ENCODE data around the gene BTG2.
"Not testable (repeated sequence)": the region's sequence is repeated elsewhere in the genome, so short reads cannot be mapped to it uniquely, and the experiment has no call there.

Gene BTG2

GRCh38 chr1:203287898-203288297 is 17.4 kb upstream of the BTG2 start:
- Histone ChIP-seq H3K27me3 (ENCODE audit: control insufficient read depth, insufficient read depth, low read length) (peaks cover 86% of the 10 kb centered on the region), H3K9ac (ENCODE audit: low read depth, low read length) (no peak overlapping the region), H3K36me3 (ENCODE audit: control insufficient read depth, insufficient read depth, low read length) (no peaks in the 10 kb centered on the region), H3K4me1 (ENCODE audit: control insufficient read depth, insufficient read depth, low read length) (peaks cover 29% of the 10 kb centered on the region), H3K4me3 (ENCODE audit: low read depth, low read length) (no peak overlapping the region), H3K9me3 (ENCODE audit: control insufficient read depth, insufficient read depth, low read length) (no peaks in the 10 kb centered on the region)

GRCh38 chr1:203288400-203288799 is 16.9 kb upstream of the BTG2 start:
- Histone ChIP-seq H3K27me3 (ENCODE audit: control insufficient read depth, insufficient read depth, low read length) (peaks cover 81% of the 10 kb centered on the region), H3K4me3 (ENCODE audit: low read depth, low read length) (no peak overlapping the region), H3K36me3 (ENCODE audit: control insufficient read depth, insufficient read depth, low read length) (no peaks in the 10 kb centered on the region), H3K4me1 (ENCODE audit: control insufficient read depth, insufficient read depth, low read length) (peaks cover 29% of the 10 kb centered on the region), H3K9me3 (ENCODE audit: control insufficient read depth, insufficient read depth, low read length) (no peaks in the 10 kb centered on the region), H3K9ac (ENCODE audit: low read depth, low read length) (no peak overlapping the region)

- H3K36me3 ChIP-seq (ENCODE audit: control insufficient read depth, insufficient read depth, low read length) = no peaks in the 10 kb centered on the region
- no peak overlapping the region for H3K4me3 ChIP-seq (ENCODE audit: low read depth, low read length)
- H3K27me3 ChIP-seq (ENCODE audit: control insufficient read depth, insufficient read depth, low read length) = peaks cover 75% of the 10 kb centered on the region
- no peak overlapping the region for H3K9ac ChIP-seq (ENCODE audit: low read depth, low read length)
- no peaks in the 10 kb centered on the region for H3K9me3 ChIP-seq (ENCODE audit: control insufficient read depth, insufficient read depth, low read length)
- H3K4me1 ChIP-seq (ENCODE audit: control insufficient read depth, insufficient read depth, low read length) = peaks cover 29% of the 10 kb centered on the region
These were observed 15.9 kb upstream of the BTG2 start for GRCh38 chr1:203289281-203289981.

- Histone ChIP-seq H3K9ac (ENCODE audit: low read depth, low read length) (no peak overlapping the region), H3K36me3 (ENCODE audit: control insufficient read depth, insufficient read depth, low read length) (no peaks in the 10 kb centered on the region), H3K27me3 (ENCODE audit: control insufficient read depth, insufficient read depth, low read length) (peaks cover 71% of the 10 kb centered on the region), H3K9me3 (ENCODE audit: control insufficient read depth, insufficient read depth, low read length) (no peaks in the 10 kb centered on the region), H3K4me3 (ENCODE audit: low read depth, low read length) (peak overlapping the region; percentile 41), H3K4me1 (ENCODE audit: control insufficient read depth, insufficient read depth, low read length) (peaks cover 29% of the 10 kb centered on the region)
These were observed 15.4 kb upstream of the BTG2 start for GRCh38 chr1:203289982-203290260.

GRCh38 chr1:203290261-203291089 is 14.8 kb upstream of the BTG2 start:
- Histone ChIP-seq H3K9me3 (ENCODE audit: control insufficient read depth, insufficient read depth, low read length) (no peaks in the 10 kb centered on the region), H3K36me3 (ENCODE audit: control insufficient read depth, insufficient read depth, low read length) (no peaks in the 10 kb centered on the region), H3K4me3 (ENCODE audit: low read depth, low read length) (peak overlapping the region; percentile 55), H3K9ac (ENCODE audit: low read depth, low read length) (peak overlapping the region; percentile 40), H3K4me1 (ENCODE audit: control insufficient read depth, insufficient read depth, low read length) (peaks cover 29% of the 10 kb centered on the region), H3K27me3 (ENCODE audit: control insufficient read depth, insufficient read depth, low read length) (peaks cover 74% of the 10 kb centered on the region)

GRCh38 chr1:203291201-203292096 is 13.9 kb upstream of the BTG2 start:
- H3K27me3 ChIP-seq (ENCODE audit: control insufficient read depth, insufficient read depth, low read length) = peaks cover 73% of the 10 kb centered on the region
- H3K4me1 ChIP-seq (ENCODE audit: control insufficient read depth, insufficient read depth, low read length) = peaks cover 29% of the 10 kb centered on the region
- no peak overlapping the region for H3K9ac ChIP-seq (ENCODE audit: low read depth, low read length)
- no peaks in the 10 kb centered on the region for H3K9me3 ChIP-seq (ENCODE audit: control insufficient read depth, insufficient read depth, low read length)
- H3K36me3 ChIP-seq (ENCODE audit: control insufficient read depth, insufficient read depth, low read length) = no peaks in the 10 kb centered on the region
- peak overlapping the region; percentile 55 for H3K4me3 ChIP-seq (ENCODE audit: low read depth, low read length)

- no peaks in the 10 kb centered on the region for H3K9me3 ChIP-seq (ENCODE audit: control insufficient read depth, insufficient read depth, low read length)
- H3K36me3 ChIP-seq (ENCODE audit: control insufficient read depth, insufficient read depth, low read length) = no peaks in the 10 kb centered on the region
- H3K4me3 ChIP-seq (ENCODE audit: low read depth, low read length) = no peak overlapping the region
- no peak overlapping the region for H3K9ac ChIP-seq (ENCODE audit: low read depth, low read length)
- peaks cover 9% of the 10 kb centered on the region for H3K4me1 ChIP-seq (ENCODE audit: control insufficient read depth, insufficient read depth, low read length)
- H3K27me3 ChIP-seq (ENCODE audit: control insufficient read depth, insufficient read depth, low read length) = peaks cover 73% of the 10 kb centered on the region
These were observed 9.5 kb upstream of the BTG2 start for GRCh38 chr1:203295796-203296195.

GRCh38 chr1:203296460-203297073 is 8.8 kb upstream of the BTG2 start:
- Histone ChIP-seq H3K27me3 (ENCODE audit: control insufficient read depth, insufficient read depth, low read length) (peaks cover 74% of the 10 kb centered on the region), H3K9ac (ENCODE audit: low read depth, low read length) (no peak overlapping the region), H3K36me3 (ENCODE audit: control insufficient read depth, insufficient read depth, low read length) (no peaks in the 10 kb centered on the region), H3K4me1 (ENCODE audit: control insufficient read depth, insufficient read depth, low read length) (peaks cover 1% of the 10 kb centered on the region), H3K9me3 (ENCODE audit: control insufficient read depth, insufficient read depth, low read length) (no peaks in the 10 kb centered on the region), H3K4me3 (ENCODE audit: low read depth, low read length) (no peak overlapping the region)

GRCh38 chr1:203299169-203299568 is 6.2 kb upstream of the BTG2 start:
- H3K9ac ChIP-seq (ENCODE audit: low read depth, low read length) = no peak overlapping the region
- H3K36me3 ChIP-seq (ENCODE audit: control insufficient read depth, insufficient read depth, low read length) = no peaks in the 10 kb centered on the region
- no peaks in the 10 kb centered on the region for H3K4me1 ChIP-seq (ENCODE audit: control insufficient read depth, insufficient read depth, low read length)
- no peaks in the 10 kb centered on the region for H3K9me3 ChIP-seq (ENCODE audit: control insufficient read depth, insufficient read depth, low read length)
- H3K27me3 ChIP-seq (ENCODE audit: control insufficient read depth, insufficient read depth, low read length) = peaks cover 83% of the 10 kb centered on the region
- H3K4me3 ChIP-seq (ENCODE audit: low read depth, low read length) = no peak overlapping the region

GRCh38 chr1:203299719-203300429 is 5.4 kb upstream of the BTG2 start:
- H3K4me1 ChIP-seq (ENCODE audit: control insufficient read depth, insufficient read depth, low read length); H3K4me3 ChIP-seq (ENCODE audit: low read depth, low read length); H3K9ac ChIP-seq (ENCODE audit: low read depth, low read length); H3K36me3 ChIP-seq (ENCODE audit: control insufficient read depth, insufficient read depth, low read length); H3K9me3 ChIP-seq (ENCODE audit: control insufficient read depth, insufficient read depth, low read length): not testable (repeated sequence)
- peaks cover 90% of the 10 kb centered on the region for H3K27me3 ChIP-seq (ENCODE audit: control insufficient read depth, insufficient read depth, low read length)
